PC-3 (cell line): ENCODE results near the gene TLR8.

ENCODE experiments used
- CTCF ChIP-seq: fragments of 300-600 bp; sonication (generic); conservative IDR thresholded peaks from 2 replicates; pipeline ENCODE4 v1.5.1; 2017; ENCODE audit warnings: antibody characterized with exemption, low read depth, mild to moderate bottlenecking, low read length
- EZH2 ChIP-seq: fragments of 300-600 bp; sonication (generic); IDR thresholded peaks from one replicate; pipeline ENCODE4 v1.6.1; 2017; ENCODE audit warnings: antibody characterized with exemption, mild to moderate bottlenecking, low read length; ENCODE audit not compliant: unreplicated experiment
- EZH2phosphoT487 ChIP-seq: fragments of 300-600 bp; sonication (generic); IDR thresholded peaks from 2 replicates; pipeline ENCODE4 v1.6.1; 2018; ENCODE audit warnings: mild to moderate bottlenecking, antibody characterized with exemption, low read length, borderline replicate concordance

DNA sequence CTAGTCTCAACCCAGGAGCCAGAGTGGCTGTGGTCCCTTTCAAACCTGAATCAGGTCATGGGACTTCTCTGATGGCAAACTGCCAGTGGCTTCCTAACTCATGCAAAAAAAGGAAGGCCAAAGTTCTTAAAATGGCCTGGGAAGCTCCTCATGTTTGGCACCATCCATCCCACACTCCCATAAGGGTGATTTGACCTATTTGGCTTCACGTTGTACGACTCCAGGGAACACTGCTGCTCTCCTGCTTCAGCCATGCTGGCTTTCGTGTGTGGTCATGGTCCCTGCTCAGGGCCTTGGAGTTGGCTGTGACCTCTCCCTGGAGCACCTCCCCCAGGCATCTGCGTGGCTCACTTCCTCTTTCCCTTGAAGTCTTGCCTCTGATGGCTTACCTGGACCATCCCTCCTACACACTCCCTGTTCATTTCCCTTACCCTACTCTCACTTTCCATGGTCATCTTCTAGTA, 55.7 kb downstream of the TLR8 start:
- TF ChIP-seq CTCF (no peak), EZH2phosphoT487 (no peak), EZH2 (no peak)
